Measurements from ENCODE around the gene STS. TPM values are rescaled to one million over a fixed set of nuclear protein-coding genes. Genes with fewer than 3 reads are reported as not detected.
"Not testable (repeated sequence)": the region's sequence is repeated elsewhere in the genome, so short reads cannot be mapped to it uniquely, and the experiment has no call there.

The STS gene
- total and polyA plus RNA-seq, 10 of the 15 experiments (the other 5 are each of a cell fraction or from before 2014, with no cell fraction given), result 1.6 to 19.4 (median 4.7) TPM

- FAIRE-seq; H3K79me2 ChIP-seq (ENCODE audit: control insufficient read depth, insufficient read depth, low read length); H4K20me1 ChIP-seq (ENCODE audit: control insufficient read depth, insufficient read depth); POLR2A ChIA-PET; in situ Hi-C loops (cut with MboI); ATAC-seq; H3K36me3 ChIP-seq (ENCODE audit: control insufficient read depth in 2 of 2, insufficient read depth in 2 of 2, low read length in 1 of 2); H3K4me2 ChIP-seq (ENCODE audit: control insufficient read depth, insufficient read depth); H3K4me1 ChIP-seq (ENCODE audit: control insufficient read depth, insufficient read depth, low read length); H3K9me3 ChIP-seq (replicated peaks; ENCODE audit: control insufficient read depth, insufficient read depth, low read length); H3K27me3 ChIP-seq (replicated peaks in 1 of 2; ENCODE audit: control insufficient read depth in 2 of 2, insufficient read depth in 2 of 2, low read length in 1 of 2); intact Hi-C loops (cut with micrococcal nuclease; ENCODE audit: unreplicated experiment); H3K4me3 ChIP-seq; DNase-seq (ENCODE audit: low read depth, low spot score); BruUV-seq (replicated peaks); RAD21 ChIA-PET (ENCODE audit: unreplicated experiment); H3K27ac ChIP-seq (ENCODE audit: control insufficient read depth, insufficient read depth); H3K9ac ChIP-seq (ENCODE audit: control insufficient read depth, insufficient read depth, low read length); H2AFZ ChIP-seq (ENCODE audit: control insufficient read depth, low read depth, low read length): not testable (repeated sequence)
- ChIA-PET SMC1A (ENCODE audit: uncharacterized antibody, unreplicated experiment) (interaction anchor here (0.6 to 1.6 kb wide), 3 partner anchors 44 to 738 kb away, joined by 4 to 5 read pairs (median 5); no protein-coding TSS in a partner anchor), CTCF (interaction anchor here (1.1 to 2.3 kb wide), 3 partner anchors 12 to 64 kb away, joined by 3 to 10 read pairs (median 3); no protein-coding TSS in a partner anchor)
- WGBS (ENCODE audit: insufficient coverage, insufficient replicate concordance, low lambda C conversion rate, missing lambda C conversion rate), result 54% methylated on average over 2 of the region's 2 CpGs
Measured at GRCh38 chrX:7178859-7179258, 31.3 kb downstream of the STS start.

GRCh38 chrX:7179446-7179845 lies 31.9 kb downstream of the STS start:
- ATAC-seq (no peak), DNase-seq (ENCODE audit: low read depth, low spot score) (no peak), FAIRE-seq (no peak)
- CTCF ChIA-PET, result interaction anchor here (1.1 to 2.3 kb wide), 3 partner anchors 8 to 64 kb away, joined by 3 to 10 read pairs (median 3); no protein-coding TSS in a partner anchor
- POLR2A ChIA-PET, result no interaction called here
- no TSS peak for BruUV-seq (replicated peaks)
- Histone ChIP-seq H3K27me3 (replicated peaks in 1 of 2; ENCODE audit: control insufficient read depth in 2 of 2, insufficient read depth in 2 of 2, low read length in 1 of 2) (no peaks in the 10 kb centered on the region), H4K20me1 (ENCODE audit: control insufficient read depth, insufficient read depth) (no peaks in the 10 kb centered on the region), H3K27ac (ENCODE audit: control insufficient read depth, insufficient read depth) (no peak overlapping the region), H3K36me3 (ENCODE audit: control insufficient read depth in 2 of 2, insufficient read depth in 2 of 2, low read length in 1 of 2) (no peaks in the 10 kb centered on the region; a peak in 1 of 4 replicates), H3K79me2 (ENCODE audit: control insufficient read depth, insufficient read depth, low read length) (no peaks in the 10 kb centered on the region), H3K4me1 (ENCODE audit: control insufficient read depth, insufficient read depth, low read length) (no peaks in the 10 kb centered on the region), H3K9ac (ENCODE audit: control insufficient read depth, insufficient read depth, low read length) (no peak overlapping the region), H3K4me2 (ENCODE audit: control insufficient read depth, insufficient read depth) (no peak overlapping the region), H2AFZ (ENCODE audit: control insufficient read depth, low read depth, low read length) (no peak overlapping the region), H3K4me3 (no peak overlapping the region), H3K9me3 (replicated peaks; ENCODE audit: control insufficient read depth, insufficient read depth, low read length) (no peaks in the 10 kb centered on the region)
- WGBS (ENCODE audit: insufficient coverage, insufficient replicate concordance, low lambda C conversion rate, missing lambda C conversion rate), result 50% methylated on average over 2 of the region's 2 CpGs
- in situ Hi-C loops (cut with MboI) (no loop called here), intact Hi-C loops (cut with micrococcal nuclease; ENCODE audit: unreplicated experiment) (no loop called here)
- RAD21 ChIA-PET (ENCODE audit: unreplicated experiment), result no interaction called here
- SMC1A ChIA-PET (ENCODE audit: uncharacterized antibody, unreplicated experiment), result interaction anchor here (0.6 to 1.6 kb wide), 3 partner anchors 45 to 739 kb away, joined by 4 to 5 read pairs (median 5); no protein-coding TSS in a partner anchor
- no peak for TF ChIP-seq HDAC6 (IDR thresholded peaks at IDR 0.05; ENCODE audit: unreplicated experiment)
- no peak for TF ChIP-seq ZNF687 (IDR thresholded peaks at IDR 0.05)
- TF ChIP-seq CHD2 (IDR thresholded peaks at IDR 0.05; ENCODE audit: borderline replicate concordance, low read depth, low read length), result no peak
- no peak for TF ChIP-seq HCFC1 (IDR thresholded peaks at IDR 0.05; ENCODE audit: low read length)
- no peak for TF ChIP-seq JUND (IDR thresholded peaks at IDR 0.05; ENCODE audit: low read depth, low read length)
- no peak for TF ChIP-seq ZSCAN29 (IDR thresholded peaks at IDR 0.05)
- TF ChIP-seq BACH1 (IDR thresholded peaks at IDR 0.05; ENCODE audit: borderline replicate concordance), result no peak
- TF ChIP-seq RBBP5 (conservative IDR thresholded peaks at IDR 0.05), result no peak

Data from GM12878 (cell line).